HepG2 (cell line): ENCODE data around the gene FAM114A2.

Experiments used
- BRCA1 ChIP-seq: sonication (generic); formaldehyde crosslinking; IDR thresholded peaks from 2 replicates; pipeline ENCODE4 v1.4.0; 2020; ENCODE audit warnings: missing genetic modification reagents
- JUND ChIP-seq: sonication (generic); formaldehyde crosslinking; IDR thresholded peaks from 2 replicates; pipeline ENCODE4 v1.8.0; 2022; ENCODE audit warnings: mild to moderate bottlenecking, missing genetic modification reagents
- ZNF513 ChIP-seq: sonication (generic); formaldehyde crosslinking; conservative IDR thresholded peaks from 2 replicates; pipeline ENCODE4 v1.5.0; 2020; ENCODE audit warnings: missing genetic modification reagents
- TF ChIP-seq, protein P1 (sequence below), 2 experiments: sonication (generic) in 1 of 2; formaldehyde crosslinking in 1 of 2; IDR thresholded peaks; 2 replicates each; pipeline versions ENCODE4 v1.5.1 to v1.6.1; 2011 to 2020; ENCODE audit warnings: borderline replicate concordance in 1 of 2, low read depth in 1 of 2, low read length in 1 of 2, mild to moderate bottlenecking in 1 of 2, missing genetic modification reagents in 1 of 2, moderate library complexity in 1 of 2

- TF ChIP-seq, protein P1, sequence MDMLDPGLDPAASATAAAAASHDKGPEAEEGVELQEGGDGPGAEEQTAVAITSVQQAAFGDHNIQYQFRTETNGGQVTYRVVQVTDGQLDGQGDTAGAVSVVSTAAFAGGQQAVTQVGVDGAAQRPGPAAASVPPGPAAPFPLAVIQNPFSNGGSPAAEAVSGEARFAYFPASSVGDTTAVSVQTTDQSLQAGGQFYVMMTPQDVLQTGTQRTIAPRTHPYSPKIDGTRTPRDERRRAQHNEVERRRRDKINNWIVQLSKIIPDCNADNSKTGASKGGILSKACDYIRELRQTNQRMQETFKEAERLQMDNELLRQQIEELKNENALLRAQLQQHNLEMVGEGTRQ (IDR thresholded peaks at IDR 0.05; ENCODE audit: low read depth, low read length) = no peak
- TF ChIP-seq, protein P1 (CRISPR knock-in tag; IDR thresholded peaks at IDR 0.05; ENCODE audit: borderline replicate concordance) = no peak
- TF ChIP-seq JUND = no peak
- TF ChIP-seq BRCA1 (CRISPR knock-in tag) = no peak
- TF ChIP-seq ZNF513 = no peak
Measured at GRCh38 chr5:154065971-154066370, 27.3 kb upstream of the FAM114A2 start.
